MV-4-11 (cell line): ENCODE data around the gene GATB.
"Not testable (repeated sequence)": the region's sequence is repeated elsewhere in the genome, so short reads cannot be mapped to it uniquely, and the experiment has no call there.

Experiments used
- DNase-seq: peaks from one replicate; lab custom pipeline; 2025; lab: John Stamatoyannopoulos, UW

GATB gene

DNA sequence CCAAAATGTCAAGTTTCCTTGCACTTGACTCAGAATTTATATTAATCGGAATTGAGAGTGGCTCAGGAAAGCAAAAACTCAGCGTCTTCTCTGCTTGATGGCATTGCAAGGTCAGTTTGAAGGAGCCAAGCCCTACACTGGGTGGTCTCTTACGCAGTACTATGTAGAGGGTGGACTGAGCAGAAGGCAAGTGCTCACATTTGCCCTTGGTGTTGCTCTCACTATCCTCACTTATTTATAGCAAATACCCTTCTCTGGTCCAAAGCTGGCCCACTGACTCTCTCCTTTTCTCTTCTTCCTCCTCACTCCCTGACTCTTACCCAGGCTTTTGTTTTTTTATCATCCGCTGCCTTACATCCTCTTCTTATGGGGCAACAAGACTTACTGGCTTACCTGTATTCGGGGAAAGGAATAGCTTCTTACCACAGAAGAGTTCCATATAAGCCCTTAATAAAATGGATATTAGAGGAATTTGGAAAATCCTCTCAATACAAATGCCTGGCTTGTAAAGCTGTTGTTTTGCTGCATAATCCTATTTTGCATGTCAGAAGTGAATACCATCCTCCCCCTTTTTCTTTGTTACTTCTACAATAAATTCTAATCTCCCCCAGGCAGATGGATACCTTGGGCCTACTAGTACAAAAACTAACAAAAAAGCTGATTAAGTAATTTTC lies 24.8 kb upstream of the GATB start:
- no peak for DNase-seq

DNA sequence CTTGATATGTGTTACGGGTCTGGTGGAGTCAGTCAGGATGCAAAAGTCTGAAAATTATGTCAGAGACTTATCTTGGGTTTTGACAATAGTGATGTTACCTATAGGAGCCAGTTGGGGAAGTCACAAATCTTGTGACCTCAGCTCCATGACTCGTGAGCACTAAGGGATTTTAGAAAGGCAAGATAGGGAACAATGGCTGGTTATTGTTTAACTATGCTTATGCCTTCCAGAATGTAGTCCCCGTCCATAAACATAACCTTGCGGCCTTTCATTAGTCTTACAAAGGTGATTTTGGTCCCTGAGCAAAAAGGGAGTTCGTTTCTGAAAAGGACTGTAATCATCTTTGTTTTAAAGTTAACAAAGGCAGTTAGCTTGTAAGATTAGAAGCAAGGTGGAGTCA lies 23.9 kb upstream of the GATB start:
- DNase-seq, result no peak

DNA sequence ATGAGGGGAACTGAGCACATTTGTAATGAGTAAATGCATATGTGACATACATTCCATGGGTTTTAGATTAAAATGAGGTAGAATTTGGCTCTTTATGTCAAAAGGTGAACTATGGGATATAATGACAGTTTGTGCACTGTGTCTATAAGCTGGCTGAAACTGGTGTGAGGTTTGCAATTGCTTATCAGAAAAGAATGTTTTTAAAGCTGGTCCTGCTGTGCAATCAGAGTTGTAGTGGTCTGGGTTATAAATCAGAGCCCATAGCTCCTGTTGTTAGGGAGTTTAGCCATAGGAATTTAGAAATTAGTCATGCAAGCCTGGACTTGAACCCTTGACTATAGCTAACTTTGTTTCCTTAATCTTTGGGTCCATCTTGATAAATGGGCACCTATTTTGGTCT lies 23.1 kb upstream of the GATB start:
- DNase-seq, result no peak

DNA sequence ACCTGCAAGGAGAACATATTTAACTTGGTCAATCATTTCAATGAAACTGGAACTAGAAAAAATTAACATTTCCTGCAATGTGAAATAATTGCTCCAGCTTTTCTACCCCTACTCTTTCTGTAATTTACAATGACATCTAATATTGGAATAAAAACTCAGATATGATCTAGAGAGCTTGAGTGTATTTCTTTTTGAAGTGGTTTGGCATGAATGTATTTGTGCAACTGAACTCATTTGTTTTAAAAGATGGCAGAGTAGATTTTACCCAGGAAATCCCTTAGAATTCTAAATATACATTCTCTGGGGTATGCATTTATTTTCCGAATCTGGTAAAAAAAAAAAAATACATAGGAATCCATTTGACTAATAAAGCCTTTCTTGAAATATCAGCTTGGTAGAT lies 21.5 kb upstream of the GATB start:
- DNase-seq, result no peak

DNA sequence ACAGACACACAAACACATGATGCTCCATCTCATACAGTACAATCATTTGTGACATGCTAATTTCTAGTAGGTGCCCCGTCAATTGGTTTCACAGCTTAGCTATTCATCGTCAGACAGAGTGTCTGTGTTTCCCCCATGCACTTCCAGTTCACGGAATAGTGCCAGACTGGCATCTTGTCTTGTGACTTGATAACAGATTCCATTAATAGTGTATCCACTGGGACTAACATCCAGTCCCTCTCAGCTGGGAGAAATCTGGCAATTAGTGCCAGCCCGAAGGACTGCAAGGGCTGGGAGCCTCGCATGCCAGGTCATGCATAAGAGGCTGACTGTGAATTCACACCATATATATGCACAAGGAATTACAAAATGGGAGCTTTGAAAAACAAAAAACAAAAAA lies 20.2 kb upstream of the GATB start:
- DNase-seq, result no peak

DNA sequence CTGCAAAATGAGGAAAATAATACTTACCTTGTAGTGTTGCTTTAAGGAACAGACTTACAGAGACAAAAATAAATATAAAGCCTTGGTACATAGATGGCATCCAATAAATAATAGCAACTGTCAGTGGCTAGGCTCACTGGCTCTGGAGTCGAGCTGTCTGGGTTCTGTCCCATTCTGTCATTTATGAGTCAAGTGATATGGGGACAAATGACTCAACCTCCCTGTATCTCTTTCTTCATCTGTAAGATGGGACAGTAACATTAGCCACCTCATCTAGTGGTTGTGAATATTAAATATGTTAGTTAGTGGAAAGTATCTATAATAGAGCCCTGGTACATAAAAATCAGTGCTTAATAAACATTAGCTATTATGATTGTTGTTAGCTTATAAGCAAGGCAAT lies 16.7 kb upstream of the GATB start:
- DNase-seq, result no peak

DNA sequence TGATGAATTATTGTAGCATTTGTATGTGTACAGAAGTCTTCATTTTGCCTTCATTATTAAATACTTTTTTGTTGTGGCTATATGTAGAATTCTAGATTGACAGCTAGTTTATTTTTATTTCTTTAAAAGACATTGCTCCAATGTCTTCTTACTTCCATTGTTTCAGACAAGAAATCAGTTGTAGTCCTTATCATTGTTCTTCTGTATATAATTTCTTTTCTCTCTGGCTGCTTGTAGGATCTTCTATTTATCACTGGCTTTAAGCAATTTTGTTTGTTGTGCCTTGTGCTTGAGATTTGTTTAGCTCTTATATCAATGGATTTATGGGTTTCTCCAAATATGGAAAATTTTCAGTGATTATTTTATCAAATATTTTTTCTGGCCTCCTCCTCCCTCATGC lies 13.5 kb upstream of the GATB start:
- no peak for DNase-seq

DNA sequence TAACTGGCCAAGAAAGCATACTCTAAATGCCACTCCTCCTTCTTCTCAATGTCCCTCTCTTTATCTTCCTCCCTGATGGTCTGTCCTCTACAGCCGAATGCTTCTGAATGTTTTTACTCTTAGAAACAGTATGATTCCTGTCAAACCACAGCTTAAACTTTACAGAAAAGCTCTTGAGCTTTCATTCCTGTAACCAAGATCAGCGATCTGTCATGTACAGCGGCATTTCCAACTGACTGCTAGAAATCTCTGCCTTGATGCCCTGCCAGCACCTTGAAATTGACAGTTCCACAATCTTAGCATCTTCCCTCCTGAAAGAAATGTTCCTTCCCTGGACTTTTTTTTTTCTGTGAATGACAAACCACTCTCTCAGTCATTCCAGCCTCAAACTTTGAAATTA lies 11.5 kb upstream of the GATB start:
- no peak for DNase-seq

DNA sequence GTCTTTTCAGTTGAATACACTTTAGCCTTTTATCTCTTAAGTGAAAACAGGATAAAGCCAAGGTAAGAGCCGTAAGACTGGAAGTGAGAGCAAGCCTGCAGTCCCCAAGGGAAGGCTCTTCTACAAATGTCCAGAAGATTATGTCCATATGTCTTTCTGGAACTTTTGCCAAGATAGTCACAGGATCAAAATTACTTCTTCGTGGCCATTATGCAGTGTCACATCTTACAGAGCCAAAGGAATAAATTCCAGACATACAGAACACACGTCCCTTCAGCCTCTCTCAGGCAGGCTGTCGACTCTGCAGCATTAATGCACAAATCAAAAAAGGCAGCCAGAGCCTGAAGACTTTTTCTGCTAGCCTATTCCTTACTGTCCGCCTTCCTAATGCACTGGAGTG lies 10.9 kb upstream of the GATB start:
- no peak for DNase-seq

DNA sequence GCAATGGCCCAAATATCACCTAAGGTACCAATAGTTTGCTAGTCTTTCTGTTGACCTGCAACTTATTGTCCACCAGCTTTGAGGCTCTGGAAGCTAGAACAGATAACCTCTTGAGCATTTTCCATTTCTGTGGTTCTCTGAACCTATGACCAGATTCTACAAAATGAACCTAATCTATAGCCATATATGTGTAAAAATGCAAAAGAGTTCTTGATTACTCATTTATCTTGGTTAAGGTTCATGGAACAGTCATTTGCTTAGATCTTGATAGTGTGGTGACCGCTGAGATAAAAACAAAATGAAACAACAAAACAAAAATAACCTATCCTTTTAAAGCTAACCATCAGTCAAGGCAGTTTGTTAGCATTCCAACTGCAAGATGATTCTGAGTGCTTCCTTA lies 9.3 kb upstream of the GATB start:
- DNase-seq, result no peak

DNA sequence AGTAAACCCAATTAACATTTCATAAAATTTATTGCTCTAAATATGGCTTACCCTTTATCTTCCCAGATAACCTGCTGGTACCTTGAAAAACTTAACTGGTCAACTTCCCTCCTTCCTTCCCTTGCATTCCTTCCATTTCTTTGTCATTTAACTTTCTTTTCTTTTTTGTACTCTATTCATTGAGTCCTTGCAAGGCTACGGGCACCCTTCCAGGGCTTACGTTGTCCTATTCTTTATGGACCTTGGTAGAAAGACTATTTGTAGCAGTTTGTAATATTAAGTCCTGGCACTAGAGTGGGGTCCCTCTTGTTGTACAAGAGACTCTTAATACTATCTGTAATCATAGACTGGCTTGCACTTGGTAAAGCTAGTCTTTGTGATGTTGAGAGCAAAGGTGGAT lies 8.0 kb upstream of the GATB start:
- DNase-seq, result no peak

DNA sequence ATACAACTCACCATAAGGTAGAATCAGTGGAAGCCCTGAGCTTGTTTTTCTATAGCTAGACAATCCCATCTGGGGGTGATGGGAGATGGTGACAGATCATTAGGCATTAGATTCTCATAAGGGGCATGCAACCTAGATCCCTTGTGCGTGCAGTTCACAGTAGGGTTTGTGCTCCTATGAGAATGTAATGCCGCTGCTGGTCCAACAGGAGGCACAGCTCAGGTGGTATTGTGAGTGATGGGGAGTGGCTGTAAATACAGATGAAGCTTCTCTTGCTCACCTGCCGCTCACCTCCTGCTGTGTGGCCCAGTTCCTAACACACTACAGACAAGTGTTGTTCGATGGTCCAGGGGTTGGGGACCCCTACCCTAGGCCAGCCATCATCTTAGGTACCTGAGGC lies 5.9 kb upstream of the GATB start:
- no peak for DNase-seq

DNA sequence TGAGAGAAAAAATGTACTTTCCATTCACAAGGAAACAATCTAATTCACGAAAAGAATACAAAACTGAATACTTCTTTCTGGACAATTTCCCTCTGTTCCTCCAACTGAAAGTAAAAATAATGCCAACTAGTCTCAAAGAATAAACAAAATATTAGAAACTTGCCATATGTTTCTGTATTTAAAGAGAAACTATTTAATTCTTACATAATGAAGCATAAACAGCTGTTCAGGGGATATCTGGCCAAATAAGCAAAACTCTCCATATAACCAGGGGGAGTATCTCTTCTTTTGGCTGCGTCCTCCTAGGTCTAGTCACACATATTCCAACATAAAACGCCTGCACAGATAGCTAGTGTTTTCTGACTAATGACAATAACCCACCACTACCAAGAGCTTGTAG lies 805 bp downstream of the GATB start:
- DNase-seq, result no peak

DNA sequence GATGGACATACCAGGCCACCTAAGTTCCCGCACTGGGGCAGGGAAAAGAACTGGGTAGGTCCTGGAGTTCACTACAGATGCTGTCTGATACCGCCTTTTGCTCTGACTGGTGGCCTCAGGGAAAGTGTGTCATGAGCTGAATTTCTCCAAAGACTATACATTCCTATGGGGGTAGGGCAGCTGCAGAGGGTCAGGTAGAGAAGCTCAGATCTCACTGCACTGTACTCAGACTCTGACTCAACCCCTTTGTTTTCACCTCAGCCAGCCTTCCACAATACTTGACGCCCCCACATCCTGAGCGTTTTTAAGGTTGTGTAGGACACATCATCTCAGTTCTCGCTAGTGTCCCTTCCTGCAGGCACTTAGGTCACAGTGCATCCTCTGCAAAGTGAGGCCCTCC lies 7.8 kb downstream of the GATB start:
- no peak for DNase-seq

DNA sequence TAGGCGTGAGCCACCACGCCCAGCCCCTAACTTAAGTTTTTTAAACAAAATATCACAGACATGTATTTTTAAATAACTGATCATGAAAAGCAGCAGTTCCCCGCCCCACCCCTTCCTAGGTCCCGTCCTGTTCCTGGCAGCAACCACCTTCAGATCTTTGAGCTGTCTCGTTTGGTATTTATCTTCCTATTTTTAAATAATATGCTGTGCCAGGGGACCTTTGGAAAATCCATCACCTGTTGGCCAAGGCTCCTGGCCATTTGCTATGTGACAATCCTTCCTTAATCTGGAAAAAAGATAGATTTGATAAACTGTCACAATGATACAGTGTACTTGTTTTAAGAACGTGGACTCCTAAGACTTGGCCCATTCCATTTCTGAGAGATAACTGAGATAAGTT lies 10.7 kb downstream of the GATB start:
- no peak for DNase-seq

DNA sequence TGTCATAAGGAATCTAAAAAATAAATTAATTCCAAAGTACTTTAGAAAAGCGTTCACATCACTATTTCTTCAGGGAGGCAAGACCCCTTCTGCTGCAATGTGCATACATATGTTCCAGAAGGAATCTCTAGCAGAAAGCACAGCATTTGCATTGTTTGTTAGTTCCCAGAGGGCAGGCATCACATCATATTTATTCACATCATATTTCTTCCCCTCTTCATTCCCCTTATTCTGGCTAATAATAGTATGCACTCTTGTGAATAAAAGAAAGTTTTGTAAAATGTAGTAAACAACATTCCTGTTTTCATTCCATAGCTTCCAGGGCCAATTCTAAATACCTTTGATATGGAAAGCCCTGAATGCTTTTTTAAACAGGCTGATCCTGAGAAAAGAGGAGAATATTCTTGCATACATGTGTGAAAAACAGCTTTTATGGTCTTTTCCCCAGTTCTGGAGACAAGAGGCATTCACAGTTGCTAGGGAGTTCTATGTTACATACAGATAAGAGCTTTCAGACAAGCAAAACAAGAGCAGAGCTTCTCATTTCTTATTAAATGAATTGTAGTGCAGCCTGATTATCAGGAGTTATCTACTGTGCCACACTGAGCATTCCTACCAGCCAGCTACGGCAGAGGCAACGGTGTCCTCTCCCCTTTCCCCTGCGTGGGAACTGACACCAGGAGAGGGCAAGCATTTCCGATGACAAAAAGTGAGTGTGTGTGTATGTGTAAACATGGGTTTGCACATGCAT lies 15.2 kb downstream of the GATB start:
- DNase-seq, result no peak

DNA sequence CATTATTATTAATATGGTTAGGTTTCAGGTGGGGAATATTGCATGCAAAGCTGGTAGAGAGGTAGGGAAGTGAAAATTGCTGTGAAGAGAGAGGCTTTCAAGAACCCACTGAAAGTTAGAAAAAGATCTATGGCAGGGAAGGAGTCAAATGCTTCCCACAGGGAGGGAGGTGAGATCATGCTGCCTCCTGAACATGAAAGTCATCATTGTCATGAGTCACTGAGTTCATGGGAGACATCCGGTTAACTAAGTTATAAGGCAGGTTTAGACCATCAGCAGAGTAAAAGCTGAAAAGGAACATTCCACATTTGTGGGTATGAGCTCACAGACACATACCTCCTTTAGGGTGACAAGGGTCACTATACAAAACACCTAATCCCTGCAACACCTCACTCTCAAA lies 16.2 kb downstream of the GATB start:
- DNase-seq, result no peak

DNA sequence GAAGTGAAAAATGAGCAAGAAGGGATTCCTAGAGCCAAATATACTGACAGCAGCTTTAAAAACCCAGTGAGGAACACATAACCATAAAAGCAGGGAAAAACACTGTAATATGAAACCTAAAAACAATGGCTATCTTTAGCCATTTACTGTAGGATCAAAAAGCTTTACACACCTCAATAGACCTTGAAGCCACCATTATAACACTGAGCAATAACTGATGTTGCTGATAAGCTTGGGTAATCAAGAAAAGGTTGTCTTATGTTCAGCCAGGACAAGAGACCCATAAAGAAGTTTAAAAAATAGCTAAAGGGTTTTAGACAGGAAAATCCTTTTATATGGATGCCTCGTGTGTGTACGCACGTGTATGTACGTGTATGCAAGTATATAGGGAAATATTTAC lies 16.9 kb downstream of the GATB start:
- no peak for DNase-seq

DNA sequence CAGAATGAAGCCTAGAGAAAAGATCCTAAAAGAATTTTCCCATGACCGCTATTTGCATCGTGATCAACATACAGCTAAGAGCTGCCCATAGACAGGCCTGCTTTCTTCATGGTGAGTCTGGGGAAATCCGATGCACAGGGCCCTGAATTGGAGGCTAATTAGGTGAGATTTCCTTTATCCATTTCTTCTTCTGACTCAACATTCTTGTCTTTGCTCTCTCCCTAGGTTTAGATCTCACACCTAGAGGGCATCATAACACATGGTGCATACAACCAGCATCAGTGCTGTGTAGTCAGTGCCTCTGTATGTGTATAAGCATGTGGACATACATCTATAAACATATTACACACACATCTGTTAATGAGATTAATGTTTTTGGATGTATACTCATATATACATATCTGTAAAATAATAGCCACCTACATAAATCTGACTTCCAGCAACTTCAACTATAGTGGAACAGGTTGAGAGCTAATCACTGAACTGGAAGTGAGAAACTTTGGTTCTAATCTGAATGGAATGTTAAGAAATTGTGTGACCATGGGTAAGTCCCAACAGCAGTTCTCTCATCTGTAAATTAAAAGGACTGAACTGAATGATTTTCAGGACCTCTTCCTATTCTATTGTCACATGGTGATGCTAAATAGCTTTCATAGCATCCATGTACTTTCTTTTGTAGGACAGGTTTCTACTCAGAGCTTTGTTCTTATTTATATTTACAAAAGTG lies 17.5 kb downstream of the GATB start:
- no peak for DNase-seq

DNA sequence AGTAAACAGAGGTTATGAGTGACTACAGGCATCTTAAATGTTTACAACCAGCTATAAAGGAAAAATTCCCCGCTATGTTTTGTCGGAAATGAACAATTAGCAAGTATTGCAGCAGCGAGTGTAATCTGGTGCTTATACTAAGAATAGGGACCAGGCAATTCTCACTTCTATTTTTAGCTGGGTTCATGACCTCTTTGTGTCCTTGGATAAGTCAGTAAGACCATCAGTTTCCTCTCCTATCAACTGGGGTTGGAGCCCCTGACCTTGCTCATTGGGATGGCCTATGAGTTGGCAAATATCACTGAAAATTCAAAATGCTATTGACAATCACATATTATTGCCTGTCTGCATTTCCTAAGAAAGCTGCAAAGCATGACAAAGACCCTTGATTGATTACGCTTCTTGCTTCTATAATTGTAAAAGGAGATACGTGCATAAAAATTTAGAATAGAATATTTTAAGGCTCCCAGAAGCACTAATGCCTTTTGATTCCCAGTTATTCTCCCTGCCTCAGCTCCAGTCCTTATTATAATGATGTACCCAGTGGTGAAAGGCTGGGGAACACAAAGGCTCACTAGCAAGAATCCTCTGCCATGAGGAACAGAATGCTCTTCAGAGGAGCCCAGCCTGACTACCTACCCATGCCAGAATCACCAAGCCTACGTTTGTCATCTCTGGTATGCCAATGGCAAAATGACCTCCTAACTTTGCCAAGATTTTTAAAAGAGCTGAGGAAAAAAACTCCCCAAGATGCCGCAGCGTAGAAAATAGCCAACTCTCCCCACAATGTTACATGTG lies 21.9 kb downstream of the GATB start:
- DNase-seq, result no peak

DNA sequence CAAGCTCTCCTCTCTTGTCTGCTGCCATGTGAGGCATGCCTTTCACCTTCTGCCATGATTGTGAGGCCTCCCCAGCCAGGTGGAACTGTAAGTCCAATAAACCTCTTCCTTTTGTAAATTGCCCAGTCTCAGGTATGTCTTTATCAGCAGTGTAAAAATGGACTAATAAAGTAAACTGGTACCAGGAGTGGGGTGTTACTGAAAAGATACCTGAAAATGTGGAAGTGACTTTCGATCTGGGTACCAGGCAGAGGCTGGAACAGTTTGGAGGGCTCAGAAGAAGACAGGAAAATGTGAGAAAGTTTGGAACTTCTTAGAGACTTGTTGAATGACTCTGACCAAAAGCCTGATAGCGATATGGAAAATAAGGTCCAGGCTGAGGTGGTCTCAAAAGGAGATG lies 24.0 kb downstream of the GATB start:
- DNase-seq, result not testable (repeated sequence)

DNA sequence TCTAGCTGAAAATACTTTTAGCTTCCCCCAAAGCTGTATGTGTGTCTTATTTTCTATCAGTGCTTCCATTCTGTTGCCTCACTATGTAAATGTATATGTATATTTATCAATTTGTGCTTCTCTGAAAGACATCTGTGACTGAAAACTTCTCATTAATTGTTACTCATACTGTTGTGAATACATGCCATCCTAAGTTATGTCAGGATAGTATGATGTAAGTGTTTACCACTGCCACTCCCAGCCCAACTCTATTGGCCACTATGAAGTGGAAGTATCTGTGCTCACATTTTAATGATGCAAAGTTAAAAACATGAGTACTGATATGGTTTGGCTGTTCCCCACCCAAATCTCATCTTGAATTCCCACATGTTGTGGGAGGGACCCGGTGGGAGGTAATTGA lies 24.4 kb downstream of the GATB start:
- DNase-seq, result no peak

DNA sequence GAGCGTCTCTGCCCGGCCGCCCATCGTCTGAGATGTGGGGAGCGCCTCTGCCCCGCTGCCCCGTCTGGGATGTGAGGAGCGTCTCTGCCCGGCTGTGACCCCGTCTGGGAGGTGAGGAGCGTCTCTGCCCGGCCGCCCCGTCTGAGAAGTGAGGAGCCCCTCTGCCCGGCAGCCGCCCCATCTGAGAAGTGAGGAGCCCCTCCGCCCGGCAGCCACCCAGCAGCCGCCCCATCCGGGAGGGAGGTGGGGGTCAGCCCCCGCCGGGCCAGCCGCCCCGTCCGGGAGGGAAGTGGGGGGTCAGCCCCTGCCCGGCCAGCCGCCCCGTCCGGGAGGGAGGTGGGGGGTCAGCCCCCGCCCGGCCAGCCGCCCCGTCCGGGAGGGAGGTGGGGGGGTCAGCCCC lies 29.1 kb downstream of the GATB start:
- DNase-seq, result not testable (repeated sequence)
